Neural progenitor cell (in vitro differentiated cells): ENCODE data around the gene PTPRK. TPM values are rescaled to one million over a fixed set of nuclear protein-coding genes. Genes with fewer than 3 reads are reported as not detected.

ENCODE experiments used
- DNase-seq: peaks from one replicate; pipeline ENCODE4 v3.0.0-alpha.2; 2016; ENCODE audit warnings: low spot score
- H2AFZ ChIP-seq: fragments of 200-600 bp; sonication (generic); replicated peaks from 2 replicates; pipeline ENCODE4 v1.6.1; 2016; ENCODE audit warnings: antibody characterized with exemption
- H3F3A ChIP-seq: fragments of 200-600 bp; sonication (generic); 2 replicates; pipeline ENCODE4 v1.6.1; 2016; ENCODE audit warnings: antibody characterized with exemption, low read depth
- H3K27ac ChIP-seq: fragments of 200-600 bp; sonication (generic); 2 replicates; pipeline ENCODE4 v1.5.1; 2016; ENCODE audit warnings: mild to moderate bottlenecking
- H3K27me3 ChIP-seq: fragments of 200-600 bp; sonication (generic); 2 replicates; pipeline ENCODE4 v1.6.1; 2016; ENCODE audit warnings: mild to moderate bottlenecking, moderate library complexity
- H3K36me3 ChIP-seq: fragments of 200-600 bp; sonication (generic); 2 replicates; pipeline ENCODE4 v1.5.1; 2016
- H3K4me1 ChIP-seq: fragments of 200-600 bp; sonication (generic); 2 replicates; pipeline ENCODE4 v1.6.1; 2016; ENCODE audit warnings: mixed run types
- H3K4me2 ChIP-seq: fragments of 200-600 bp; sonication (generic); 2 replicates; pipeline ENCODE4 v1.6.1; 2016
- H3K4me3 ChIP-seq: fragments of 200-600 bp; sonication (generic); 2 replicates; pipeline ENCODE4 v1.5.1; 2016
- H3K79me2 ChIP-seq: fragments of 200-600 bp; sonication (generic); 2 replicates; pipeline ENCODE4 v1.6.1; 2016; ENCODE audit warnings: low read depth
- H3K9ac ChIP-seq: fragments of 200-600 bp; sonication (generic); 2 replicates; pipeline ENCODE4 v1.6.1; 2016
- H3K9me3 ChIP-seq: fragments of 200-600 bp; sonication (generic); 2 replicates; pipeline ENCODE4 v1.5.1; 2016; ENCODE audit warnings: low read depth
- H4K20me1 ChIP-seq: fragments of 200-600 bp; sonication (generic); 2 replicates; pipeline ENCODE4 v1.6.1; 2016; ENCODE audit warnings: low read depth
- H3K27ac Mint-ChIP-seq: 3 replicates; pipeline ENCODE4 v1.8.0; 2021; ENCODE audit warnings: mixed read lengths
- H3K27me3 Mint-ChIP-seq: 2 replicates; pipeline ENCODE4 v1.8.0; 2022; ENCODE audit warnings: low read depth, mild to moderate bottlenecking, inconsistent platforms, moderate library complexity, mixed read lengths; ENCODE audit not compliant: insufficient read depth
- H3K36me3 Mint-ChIP-seq: 3 replicates; pipeline ENCODE4 v1.8.0; 2021; ENCODE audit warnings: mixed read lengths
- H3K4me1 Mint-ChIP-seq: 3 replicates; pipeline ENCODE4 v1.8.0; 2021; ENCODE audit warnings: mixed read lengths
- H3K4me3 Mint-ChIP-seq: 3 replicates; pipeline ENCODE4 v1.8.0; 2021; ENCODE audit warnings: mild to moderate bottlenecking, moderate library complexity, mixed read lengths
- H3K9me3 Mint-ChIP-seq: 3 replicates; pipeline ENCODE4 v1.8.0; 2020; ENCODE audit warnings: mixed read lengths
- CTCF ChIP-seq: fragments of 200-600 bp; sonication (generic); IDR thresholded peaks from 2 replicates; pipeline ENCODE4 v1.5.1; 2017; ENCODE audit warnings: antibody characterized with exemption, mild to moderate bottlenecking
- EZH2 ChIP-seq: fragments of 200-600 bp; sonication (generic); IDR thresholded peaks from 2 replicates; pipeline ENCODE4 v1.6.1; 2017; ENCODE audit warnings: antibody characterized with exemption, mild to moderate bottlenecking, moderate library complexity
- EZH2phosphoT487 ChIP-seq: fragments of 200-600 bp; sonication (generic); IDR thresholded peaks from 2 replicates; pipeline ENCODE4 v1.6.1; 2017; ENCODE audit warnings: antibody characterized with exemption
- total RNA-seq: library from RNA; depleted of rRNA; stranded (reverse); fragments of >200 nt; gene quantifications from 2 replicates; pipeline ENCODE4 v1.2.3, GENCODE V29; 2015; ENCODE audit warnings: low replicate concordance

The PTPRK gene
- total RNA-seq, 1 donor from 2014 or later, result 35.0 TPM

DNA sequence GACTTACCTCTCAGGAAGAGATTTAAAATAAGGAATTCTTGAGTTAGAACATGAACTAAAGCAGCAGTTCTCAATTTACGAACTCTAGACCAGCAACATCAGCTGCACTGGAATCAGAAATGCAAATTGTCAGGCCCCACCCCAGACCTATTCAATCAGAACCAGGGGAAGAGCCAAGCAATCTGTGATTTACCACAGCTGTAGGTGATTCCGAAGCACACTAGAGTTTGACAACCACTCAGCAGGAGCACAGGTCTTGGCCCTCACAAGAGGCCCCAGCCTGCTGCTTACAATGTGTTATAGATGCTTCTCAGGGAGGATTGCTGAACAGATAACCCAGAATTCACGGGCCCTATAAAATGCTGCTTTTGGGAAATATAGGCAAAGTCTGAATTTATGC is 279.2 kb downstream of the PTPRK start:
- H3K4me1 Mint-ChIP-seq, result peaks cover 35% of the 10 kb centered on the region
- H3K9me3 ChIP-seq, result no peaks in the 10 kb centered on the region
- no peak overlapping the region for H2AFZ ChIP-seq
- H3K4me1 ChIP-seq, result no peaks in the 10 kb centered on the region
- TF ChIP-seq EZH2 (no peak), CTCF (no peak), EZH2phosphoT487 (no peak)
- H3K27ac ChIP-seq, result peak overlapping the region; percentile 23
- no peaks in the 10 kb centered on the region for H3F3A ChIP-seq
- H3K4me3 ChIP-seq, result no peak overlapping the region
- DNase-seq, result peak; percentile 3
- no peaks in the 10 kb centered on the region for H3K27me3 ChIP-seq
- H3K27me3 Mint-ChIP-seq, result no peaks in the 10 kb centered on the region
- H3K9ac ChIP-seq, result no peak overlapping the region
- no peak overlapping the region for H3K4me3 Mint-ChIP-seq
- H4K20me1 ChIP-seq, result no peaks in the 10 kb centered on the region
- H3K9me3 Mint-ChIP-seq, result no peaks in the 10 kb centered on the region
- H3K4me2 ChIP-seq, result no peak overlapping the region
- no peak overlapping the region for H3K27ac Mint-ChIP-seq
- H3K36me3 ChIP-seq, result no peaks in the 10 kb centered on the region
- no peaks in the 10 kb centered on the region for H3K36me3 Mint-ChIP-seq
- no peaks in the 10 kb centered on the region for H3K79me2 ChIP-seq

DNA sequence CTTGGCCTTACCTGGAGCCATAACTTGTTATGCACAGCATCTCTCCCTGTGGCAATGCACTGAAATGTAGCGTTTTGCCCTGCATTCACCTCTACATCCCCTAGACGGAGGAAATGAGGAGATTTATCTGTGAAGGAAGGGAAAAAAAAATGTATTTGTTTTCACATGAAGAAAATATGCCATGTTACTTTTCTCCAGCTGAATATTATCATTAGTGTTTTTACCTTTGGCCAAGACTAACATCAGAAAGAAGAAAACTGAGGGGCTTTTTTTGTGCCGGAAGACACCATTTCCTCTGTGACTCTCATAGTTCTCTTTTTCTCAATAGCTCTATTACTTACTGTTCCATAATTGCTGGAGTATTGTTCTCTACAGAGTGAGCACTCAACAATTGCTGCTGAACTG is 280.4 kb downstream of the PTPRK start:
- no peak overlapping the region for H3K27ac Mint-ChIP-seq
- H3K9ac ChIP-seq, result no peak overlapping the region
- H3K4me3 ChIP-seq, result no peak overlapping the region
- no peaks in the 10 kb centered on the region for H3K9me3 ChIP-seq
- no peaks in the 10 kb centered on the region for H3K36me3 ChIP-seq
- TF ChIP-seq CTCF, result no peak
- no peak for TF ChIP-seq EZH2
- TF ChIP-seq EZH2phosphoT487, result no peak
- no peaks in the 10 kb centered on the region for H3K27me3 Mint-ChIP-seq
- H2AFZ ChIP-seq, result no peak overlapping the region
- H3K27me3 ChIP-seq, result no peaks in the 10 kb centered on the region
- DNase-seq, result no peak
- H3K36me3 Mint-ChIP-seq, result no peaks in the 10 kb centered on the region
- no peaks in the 10 kb centered on the region for H3K79me2 ChIP-seq
- H3F3A ChIP-seq, result no peaks in the 10 kb centered on the region
- H3K27ac ChIP-seq, result no peak overlapping the region
- H3K4me3 Mint-ChIP-seq, result no peak overlapping the region
- H3K9me3 Mint-ChIP-seq, result no peaks in the 10 kb centered on the region
- peaks cover 41% of the 10 kb centered on the region for H3K4me1 Mint-ChIP-seq
- no peaks in the 10 kb centered on the region for H4K20me1 ChIP-seq
- no peak overlapping the region for H3K4me2 ChIP-seq
- H3K4me1 ChIP-seq, result no peaks in the 10 kb centered on the region

- Mint-ChIP-seq H3K27ac (no peak overlapping the region), H3K36me3 (no peaks in the 10 kb centered on the region), H3K9me3 (no peaks in the 10 kb centered on the region), H3K27me3 (no peaks in the 10 kb centered on the region), H3K4me1 (peaks cover 41% of the 10 kb centered on the region), H3K4me3 (no peak overlapping the region)
- no peaks in the 10 kb centered on the region for H3F3A ChIP-seq
- no peak for TF ChIP-seq EZH2phosphoT487
- no peak for TF ChIP-seq EZH2
- no peak for TF ChIP-seq CTCF
- no peaks in the 10 kb centered on the region for H3K27me3 ChIP-seq
- H3K9ac ChIP-seq, result no peak overlapping the region
- H3K4me3 ChIP-seq, result no peak overlapping the region
- H3K4me1 ChIP-seq, result no peaks in the 10 kb centered on the region
- H4K20me1 ChIP-seq, result no peaks in the 10 kb centered on the region
- no peaks in the 10 kb centered on the region for H3K36me3 ChIP-seq
- H2AFZ ChIP-seq, result no peak overlapping the region
- no peaks in the 10 kb centered on the region for H3K9me3 ChIP-seq
- no peak overlapping the region for H3K4me2 ChIP-seq
- H3K27ac ChIP-seq, result no peak overlapping the region
- no peaks in the 10 kb centered on the region for H3K79me2 ChIP-seq
- DNase-seq, result no peak
Observed at GRCh38 chr6:128239146-128239545, 281.3 kb downstream of the PTPRK start.

DNA sequence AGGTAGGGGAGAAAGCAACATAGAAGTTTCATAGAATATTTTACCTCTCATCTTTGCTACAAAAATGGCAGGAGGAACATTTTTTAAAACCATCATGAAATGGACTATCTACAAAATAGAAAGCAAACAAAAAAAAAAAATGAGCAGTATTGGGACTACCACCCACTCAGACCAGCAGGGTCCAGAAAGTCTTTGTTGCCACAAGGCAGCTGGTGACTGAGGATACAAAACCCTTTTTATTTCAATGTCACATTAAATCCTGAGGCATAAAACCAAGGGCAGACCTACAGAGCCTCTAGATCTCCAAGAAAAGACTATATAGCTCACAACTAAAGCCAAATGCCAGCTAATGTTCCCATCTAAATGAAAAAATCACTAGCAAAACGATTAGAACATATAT is 282.2 kb downstream of the PTPRK start:
- Histone ChIP-seq H3K9me3 (no peaks in the 10 kb centered on the region), H3K27me3 (no peaks in the 10 kb centered on the region), H3F3A (no peaks in the 10 kb centered on the region), H3K4me3 (no peak overlapping the region), H3K4me1 (no peaks in the 10 kb centered on the region), H3K9ac (no peak overlapping the region), H4K20me1 (no peaks in the 10 kb centered on the region), H2AFZ (no peak overlapping the region), H3K79me2 (no peaks in the 10 kb centered on the region), H3K36me3 (no peaks in the 10 kb centered on the region), H3K4me2 (no peak overlapping the region), H3K27ac (no peak overlapping the region)
- no peak overlapping the region for H3K4me3 Mint-ChIP-seq
- H3K27ac Mint-ChIP-seq, result no peak overlapping the region
- TF ChIP-seq EZH2phosphoT487 (no peak), CTCF (no peak), EZH2 (no peak)
- H3K27me3 Mint-ChIP-seq, result no peaks in the 10 kb centered on the region
- DNase-seq, result no peak
- peaks cover 41% of the 10 kb centered on the region for H3K4me1 Mint-ChIP-seq
- H3K36me3 Mint-ChIP-seq, result no peaks in the 10 kb centered on the region
- H3K9me3 Mint-ChIP-seq, result no peaks in the 10 kb centered on the region
